BE2C (cell line): ENCODE data around the gene IQCH. TPM values are rescaled to one million over a fixed set of nuclear protein-coding genes. Genes with fewer than 3 reads are reported as not detected.

ENCODE experiments used
- DNase-seq: peaks from one replicate; pipeline ENCODE4 v3.0.0-alpha.2; 2020
- H3K27me3 ChIP-seq: fragments of 250-450 bp; sonication (Bioruptor Pico); 2 replicates; pipeline ENCODE4 v1.5.1; 2020; ENCODE audit warnings: mild to moderate bottlenecking
- H3K36me3 ChIP-seq: fragments of 250-450 bp; sonication (Bioruptor Pico); 2 replicates; pipeline ENCODE4 v1.5.1; 2020; ENCODE audit warnings: mild to moderate bottlenecking
- H3K4me1 ChIP-seq: fragments of 250-450 bp; sonication (Bioruptor Pico); 2 replicates; pipeline ENCODE4 v1.5.1; 2020
- H3K4me3 ChIP-seq: 2 replicates; pipeline ENCODE4 v1.5.1; 2011; ENCODE audit warnings: low read depth, low read length
- H3K9me3 ChIP-seq: fragments of 250-450 bp; sonication (Bioruptor Pico); 2 replicates; pipeline ENCODE4 v1.5.1; 2020
- polyA plus RNA-seq: library from polyadenylated mRNA; unstranded; fragments of >200 nt; gene quantifications from one replicate; pipeline ENCODE4 v1.2.1, GENCODE V29; 2012; ENCODE audit warnings: low read depth, missing spikeins; ENCODE audit not compliant: insufficient read length, insufficient read depth
- TF ChIP-seq, protein P1 (sequence below): IDR thresholded peaks from 2 replicates; pipeline ENCODE4 v1.5.1; 2012; ENCODE audit warnings: mild to moderate bottlenecking, low read depth, low read length

The IQCH gene
- not detected for polyA plus RNA-seq

DNA sequence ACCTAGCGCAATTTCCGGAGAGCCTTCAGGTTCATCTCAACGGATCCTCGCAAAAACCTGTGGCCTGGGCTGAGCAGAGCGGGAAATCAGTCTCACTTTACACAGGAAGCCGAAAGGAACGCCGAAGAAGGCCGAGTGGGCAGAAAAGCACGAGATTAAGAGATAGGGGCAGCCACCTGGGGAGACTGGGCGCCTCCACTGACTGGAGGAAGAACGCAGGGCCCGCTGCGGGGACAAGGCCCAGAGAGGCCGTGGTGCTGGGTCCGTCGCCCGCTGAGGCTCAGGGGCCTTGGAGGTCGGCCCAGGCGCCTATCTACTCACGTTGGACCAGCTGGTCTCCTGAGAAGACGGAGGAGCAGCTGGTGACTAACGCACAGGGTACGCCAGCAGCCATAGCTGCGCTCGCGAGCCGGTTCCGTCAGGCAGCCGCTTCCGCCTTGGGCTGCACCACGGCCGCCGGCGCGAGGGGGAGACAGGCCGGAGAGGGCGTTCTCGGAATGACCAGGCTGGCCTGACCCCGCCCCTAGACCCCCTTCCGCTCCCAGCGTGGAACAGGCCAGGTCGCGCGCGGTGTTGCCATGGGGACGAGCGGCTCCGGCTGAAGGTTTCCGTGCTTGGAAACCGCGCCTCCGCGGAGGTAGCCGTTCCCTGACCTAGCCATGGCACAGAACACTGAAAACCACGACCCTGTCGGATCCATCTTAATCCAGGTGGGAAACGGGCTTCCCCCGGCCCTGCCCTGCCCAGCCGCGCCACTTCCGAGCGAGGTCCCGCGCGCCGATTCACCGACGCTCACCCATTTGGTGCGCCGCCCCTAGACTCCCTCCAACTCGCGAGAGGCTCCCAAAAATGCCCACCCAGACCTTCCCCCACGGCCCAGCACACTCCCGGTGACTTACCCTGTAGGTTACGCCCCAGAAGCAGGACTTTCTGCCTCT, at the start of gene IQCH, which contains the start of gene AAGAB:
Gene IQCH, plus strand, starts transcription at position 549 of the 938 bp plus-strand sequence. Its CDS starts 111 bp downstream, at position 660.
Gene AAGAB, minus strand, starts transcription at position 424 of the 938 bp plus-strand sequence. Its CDS starts 30 bp downstream, at position 394.
- peak; percentile 99 for DNase-seq
- no peaks in the 10 kb centered on the region for H3K4me1 ChIP-seq
- peak within 1 kb of the TSS; percentile 90 for H3K4me3 ChIP-seq
- no peaks in the 10 kb centered on the region for H3K36me3 ChIP-seq
- no peaks in the 10 kb centered on the region for H3K27me3 ChIP-seq
- H3K9me3 ChIP-seq = no peaks in the 10 kb centered on the region
- TF ChIP-seq, protein P1, sequence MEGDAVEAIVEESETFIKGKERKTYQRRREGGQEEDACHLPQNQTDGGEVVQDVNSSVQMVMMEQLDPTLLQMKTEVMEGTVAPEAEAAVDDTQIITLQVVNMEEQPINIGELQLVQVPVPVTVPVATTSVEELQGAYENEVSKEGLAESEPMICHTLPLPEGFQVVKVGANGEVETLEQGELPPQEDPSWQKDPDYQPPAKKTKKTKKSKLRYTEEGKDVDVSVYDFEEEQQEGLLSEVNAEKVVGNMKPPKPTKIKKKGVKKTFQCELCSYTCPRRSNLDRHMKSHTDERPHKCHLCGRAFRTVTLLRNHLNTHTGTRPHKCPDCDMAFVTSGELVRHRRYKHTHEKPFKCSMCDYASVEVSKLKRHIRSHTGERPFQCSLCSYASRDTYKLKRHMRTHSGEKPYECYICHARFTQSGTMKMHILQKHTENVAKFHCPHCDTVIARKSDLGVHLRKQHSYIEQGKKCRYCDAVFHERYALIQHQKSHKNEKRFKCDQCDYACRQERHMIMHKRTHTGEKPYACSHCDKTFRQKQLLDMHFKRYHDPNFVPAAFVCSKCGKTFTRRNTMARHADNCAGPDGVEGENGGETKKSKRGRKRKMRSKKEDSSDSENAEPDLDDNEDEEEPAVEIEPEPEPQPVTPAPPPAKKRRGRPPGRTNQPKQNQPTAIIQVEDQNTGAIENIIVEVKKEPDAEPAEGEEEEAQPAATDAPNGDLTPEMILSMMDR = no peak; the same call in 1 of the 2 replicates

DNA sequence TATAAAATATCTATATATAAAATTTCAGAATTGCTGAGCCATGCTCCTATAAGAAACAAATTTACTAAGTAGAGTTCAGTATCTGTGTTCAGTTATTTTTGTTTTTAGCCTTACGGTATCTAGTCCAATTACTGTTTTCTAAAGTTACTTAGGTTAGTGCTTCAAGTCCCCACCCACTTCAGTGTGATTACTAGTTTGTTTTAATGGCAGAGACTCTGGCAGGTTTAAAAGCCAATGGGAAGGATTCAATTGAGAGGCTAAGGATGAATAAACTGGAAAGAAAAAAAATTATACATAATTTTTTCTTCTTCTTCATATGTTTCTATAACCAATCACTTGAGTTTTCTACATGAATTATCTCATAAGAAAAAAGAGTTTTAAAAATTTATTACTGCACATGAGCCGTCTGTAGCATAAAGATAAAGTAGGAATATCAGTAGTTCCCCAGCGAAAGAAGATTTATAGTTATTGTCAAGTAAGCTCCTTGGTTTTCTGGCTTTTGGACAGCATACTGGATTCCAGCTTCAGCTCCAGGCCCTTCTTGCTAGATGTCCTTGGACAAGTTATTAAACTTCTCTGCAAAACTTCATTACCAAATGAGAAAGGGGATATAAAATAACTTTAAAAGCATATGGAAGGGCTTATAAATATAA, 46.9 kb upstream of the IQCH start:
- TF ChIP-seq, protein P1 = no peak
- Histone ChIP-seq H3K36me3 (peaks cover 4% of the 10 kb centered on the region), H3K27me3 (no peaks in the 10 kb centered on the region), H3K4me1 (no peaks in the 10 kb centered on the region), H3K4me3 (no peak overlapping the region), H3K9me3 (no peaks in the 10 kb centered on the region)
- no peak for DNase-seq

DNA sequence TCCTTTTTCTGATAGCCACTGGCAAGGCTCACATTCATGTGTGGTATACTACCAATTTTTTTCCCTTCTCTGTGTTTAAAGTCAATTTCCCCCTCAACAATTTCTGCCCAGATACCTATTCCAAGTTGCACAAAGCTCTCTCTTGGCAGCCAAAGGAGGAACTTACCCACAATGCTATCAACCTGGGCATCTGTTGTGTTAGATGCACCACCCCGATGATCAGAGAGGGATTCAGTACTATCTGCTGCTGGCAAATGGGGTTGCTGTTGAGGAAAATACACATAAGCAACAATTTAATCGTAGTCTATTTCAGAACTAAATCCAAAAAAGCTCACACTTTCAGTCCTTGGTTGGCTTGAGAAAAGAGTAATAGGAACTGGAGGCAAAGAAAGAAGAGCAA, 46.2 kb upstream of the IQCH start:
- Histone ChIP-seq H3K4me1 (no peaks in the 10 kb centered on the region), H3K36me3 (peaks cover 4% of the 10 kb centered on the region), H3K9me3 (no peaks in the 10 kb centered on the region), H3K4me3 (no peak overlapping the region), H3K27me3 (no peaks in the 10 kb centered on the region)
- no peak for DNase-seq
- TF ChIP-seq, protein P1 = no peak

DNA sequence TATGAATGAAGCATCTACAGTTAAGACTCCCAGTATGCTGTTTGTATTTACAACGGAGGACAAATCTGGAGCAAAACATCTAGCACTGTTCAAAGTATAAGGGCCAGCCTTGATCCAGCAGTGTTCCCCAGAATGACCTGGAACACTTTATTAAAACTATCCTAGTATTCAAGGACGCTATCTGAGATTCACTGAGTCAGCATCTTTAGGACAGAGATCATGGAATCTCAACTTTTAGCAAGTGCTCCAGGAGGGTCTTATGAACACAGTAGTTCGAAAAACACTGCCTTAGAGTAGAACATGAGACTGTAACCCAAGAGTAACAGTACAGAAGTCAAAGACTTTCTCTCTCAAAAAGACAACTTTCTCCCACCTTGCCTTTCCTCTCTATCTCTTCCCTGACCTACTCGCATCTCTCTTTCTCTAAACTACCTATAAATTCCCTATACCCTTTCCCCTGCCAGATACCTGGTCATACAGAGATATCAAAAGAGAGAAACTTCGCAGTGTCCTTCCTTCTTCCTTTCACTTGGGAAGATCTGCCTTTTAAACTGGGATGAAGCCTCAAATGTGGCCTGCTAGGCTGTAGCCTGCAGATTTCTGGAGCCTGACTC, 43.9 kb upstream of the IQCH start:
- no peak for DNase-seq

DNA sequence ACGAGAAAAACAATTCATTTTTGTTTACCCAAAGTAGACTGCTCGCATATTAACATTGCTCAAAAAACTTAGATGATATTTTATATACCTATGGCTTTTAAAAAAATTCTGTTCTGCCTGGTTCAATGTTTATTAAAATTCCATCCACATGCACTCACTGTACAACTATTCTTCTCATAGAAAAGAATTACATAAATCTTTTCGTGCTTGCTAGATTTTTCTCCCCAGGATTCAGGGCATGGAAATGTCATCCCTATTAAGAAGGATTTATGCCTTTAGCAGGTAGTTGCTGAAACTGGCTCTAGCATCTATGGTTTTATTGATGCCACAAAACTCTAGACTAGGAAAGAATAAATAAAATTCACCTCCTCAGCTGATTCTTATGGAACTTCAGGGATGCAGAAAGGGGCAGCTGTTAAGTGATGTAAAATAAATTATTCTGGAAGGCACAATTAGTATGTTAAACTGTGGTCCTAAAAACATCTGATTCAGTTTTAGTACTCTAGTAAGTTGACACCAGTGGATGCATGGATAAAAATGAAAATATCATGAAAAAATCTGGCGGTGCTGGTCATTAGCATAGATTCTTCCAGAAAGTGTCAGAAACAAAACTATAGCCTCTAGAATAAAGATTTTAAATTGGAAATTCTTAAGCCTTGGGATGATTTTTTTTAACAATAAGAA, 41.8 kb upstream of the IQCH start:
- H3K4me3 ChIP-seq = no peak overlapping the region
- no peaks in the 10 kb centered on the region for H3K27me3 ChIP-seq
- TF ChIP-seq, protein P1 = no peak
- H3K36me3 ChIP-seq = peaks cover 4% of the 10 kb centered on the region
- no peak for DNase-seq
- H3K9me3 ChIP-seq = no peaks in the 10 kb centered on the region
- no peaks in the 10 kb centered on the region for H3K4me1 ChIP-seq

More for the DNA sequence above, 43.9 kb upstream of the IQCH start:
- Histone ChIP-seq H3K9me3 (no peaks in the 10 kb centered on the region), H3K36me3 (peaks cover 4% of the 10 kb centered on the region), H3K27me3 (no peaks in the 10 kb centered on the region), H3K4me1 (no peaks in the 10 kb centered on the region), H3K4me3 (no peak overlapping the region)
- TF ChIP-seq, protein P1 = no peak
